Activated naive CD8-positive, alpha-beta T cell treated with anti-CD3 and anti-CD28 coated beads, Interleukin-2, amount 50 U/mL, for 16 hours (primary cell): ENCODE results near the gene ANKMY1.

Experiments
- DNase-seq: peaks from one replicate; pipeline ENCODE4 v3.0.0-alpha.2; 2020; ENCODE audit warnings: low read depth, low spot score

The ANKMY1 gene

DNA sequence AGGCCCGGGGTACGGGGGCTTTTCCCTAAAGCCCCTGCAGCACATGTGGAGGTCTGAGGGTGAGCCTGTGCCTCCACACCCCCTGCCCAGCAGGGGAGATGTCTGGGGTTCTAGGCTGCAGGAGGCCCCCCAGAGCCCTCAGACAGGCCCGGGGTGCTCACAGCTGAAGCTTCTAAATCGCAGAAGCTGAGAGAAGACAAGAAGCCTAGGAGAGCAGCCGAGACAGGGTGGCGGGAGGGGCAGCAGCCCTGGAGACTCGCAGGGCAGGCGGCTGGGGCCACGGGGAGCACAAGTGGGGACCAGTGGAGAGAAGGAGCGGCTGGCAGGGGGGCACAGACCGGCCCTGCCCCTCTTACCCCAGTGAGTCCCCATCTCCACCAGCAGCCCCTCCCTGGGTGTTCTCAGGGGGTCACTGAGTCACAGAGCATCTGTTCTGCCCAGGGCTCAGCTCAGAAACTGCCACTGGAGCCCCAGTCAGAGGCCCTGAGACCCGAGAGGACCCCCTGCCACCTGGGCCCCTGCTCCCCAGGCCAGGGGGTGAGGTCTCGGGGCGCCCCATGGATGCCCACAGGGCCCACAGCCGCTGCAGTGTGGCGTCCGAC is 96.2 kb downstream of the ANKMY1 start:
- DNase-seq = no peak

GRCh38 chr2:240460781-240461431 is 96.9 kb downstream of the ANKMY1 start:
- no peak for DNase-seq

GRCh38 chr2:240460253-240460711 is 97.5 kb downstream of the ANKMY1 start:
- no peak for DNase-seq

DNA sequence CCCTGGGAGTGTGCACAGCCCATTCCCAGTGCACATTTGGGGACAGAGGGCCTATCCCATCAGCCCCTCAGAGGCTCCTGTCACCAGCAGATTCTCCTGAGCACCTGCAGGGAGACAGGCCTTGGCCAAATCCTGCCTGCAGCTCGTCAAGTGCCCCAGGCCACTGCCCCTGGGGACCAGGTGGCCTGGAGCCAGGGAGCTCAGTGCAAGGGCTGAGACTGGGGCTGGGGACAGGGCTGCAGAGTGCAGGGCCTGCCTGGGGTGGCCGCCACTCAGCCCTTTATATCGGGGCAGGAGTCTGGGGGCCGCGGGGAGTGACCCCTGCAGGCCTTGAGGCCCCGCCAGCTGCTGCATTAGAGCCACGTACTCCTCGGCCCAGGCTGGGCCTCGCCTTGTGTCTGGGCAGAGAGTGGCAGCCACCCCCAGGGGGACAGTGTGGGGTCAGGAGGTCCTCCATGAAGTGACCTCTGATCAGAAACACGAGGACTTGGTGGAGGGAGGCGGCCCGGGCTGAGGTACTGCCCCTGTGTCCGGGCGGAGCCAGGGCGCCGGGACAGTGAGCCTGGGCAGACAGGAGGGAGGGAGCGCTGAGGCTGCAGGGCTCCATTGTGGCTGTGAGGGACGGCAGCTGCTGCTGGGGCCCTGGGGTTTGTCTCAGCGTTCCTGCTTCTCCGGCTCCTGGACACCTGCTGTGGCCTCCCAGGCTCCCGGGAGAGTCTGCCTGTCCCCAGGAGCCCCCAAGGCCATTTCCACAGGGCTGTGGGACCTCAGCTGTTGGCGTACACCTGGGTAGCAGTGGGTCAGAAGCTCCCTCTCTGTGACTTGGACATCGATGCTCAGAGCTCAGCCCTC is 98.2 kb downstream of the ANKMY1 start:
- no peak for DNase-seq

DNA sequence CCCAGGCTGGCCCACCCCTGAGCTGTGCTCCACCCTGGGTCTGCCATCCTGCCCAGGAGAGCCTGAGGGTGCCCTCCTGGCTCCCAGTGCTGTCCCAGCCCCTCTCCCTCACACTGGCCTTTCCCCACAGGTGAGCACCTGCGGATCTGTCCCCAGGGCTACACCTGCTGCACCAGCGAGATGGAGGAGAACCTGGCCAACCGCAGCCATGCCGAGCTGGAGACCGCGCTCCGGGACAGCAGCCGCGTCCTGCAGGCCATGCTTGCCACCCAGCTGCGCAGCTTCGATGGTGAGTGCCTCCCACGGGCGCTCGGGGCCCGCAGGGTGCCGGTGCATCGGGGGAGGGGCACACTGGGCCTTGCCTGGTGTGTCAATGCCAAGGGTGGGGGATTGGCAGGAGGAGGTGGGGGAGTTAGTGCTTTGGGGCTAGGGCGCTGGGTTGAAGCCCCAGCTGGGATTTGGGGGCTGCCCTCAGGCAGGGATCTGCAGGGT is 98.8 kb downstream of the ANKMY1 start:
- DNase-seq = no peak

DNA sequence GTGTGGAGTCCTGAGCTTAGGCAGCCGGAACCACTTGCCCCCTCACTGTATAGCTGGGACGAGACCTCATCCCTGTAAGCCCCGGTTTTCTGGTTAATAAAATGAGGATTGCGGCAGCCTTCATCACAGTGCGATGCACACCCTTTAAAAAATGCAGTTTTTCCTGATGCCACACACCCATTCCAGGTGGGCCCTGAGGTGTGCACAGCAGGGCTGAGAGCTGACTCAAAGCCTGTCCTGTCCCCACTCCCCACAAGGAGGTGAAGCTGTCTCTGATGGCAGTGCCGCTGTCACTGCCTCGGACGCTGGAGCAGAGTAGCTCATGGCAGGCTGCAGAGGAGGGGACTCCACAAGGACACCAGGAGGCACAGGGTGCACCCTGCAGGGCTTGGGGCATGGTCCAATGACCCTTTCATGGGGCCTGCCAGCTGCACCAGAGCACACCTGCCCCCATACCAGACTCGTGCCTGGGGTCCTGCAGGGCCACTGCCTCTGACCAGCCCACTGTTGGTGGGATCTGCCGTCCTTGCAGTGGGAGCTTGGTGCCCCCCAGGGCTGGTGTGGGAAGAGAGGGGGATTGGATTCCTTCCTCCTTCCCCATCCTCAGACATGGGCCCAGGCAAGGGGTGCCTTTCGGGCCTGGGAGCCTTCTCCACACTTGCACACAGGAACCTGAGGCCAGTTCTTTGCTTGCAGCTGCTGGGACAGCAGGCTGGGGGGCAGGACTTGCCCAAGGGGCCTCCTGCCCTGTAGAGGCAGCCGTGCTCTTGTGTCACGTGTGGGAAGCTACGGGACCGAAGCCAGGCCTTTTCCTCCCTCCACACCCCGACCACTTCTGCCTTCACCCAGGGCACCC is 99.5 kb downstream of the ANKMY1 start:
- no peak for DNase-seq

- DNase-seq = no peak
Measured at GRCh38 chr2:240457223-240458043, 100.4 kb downstream of the ANKMY1 start.

DNA sequence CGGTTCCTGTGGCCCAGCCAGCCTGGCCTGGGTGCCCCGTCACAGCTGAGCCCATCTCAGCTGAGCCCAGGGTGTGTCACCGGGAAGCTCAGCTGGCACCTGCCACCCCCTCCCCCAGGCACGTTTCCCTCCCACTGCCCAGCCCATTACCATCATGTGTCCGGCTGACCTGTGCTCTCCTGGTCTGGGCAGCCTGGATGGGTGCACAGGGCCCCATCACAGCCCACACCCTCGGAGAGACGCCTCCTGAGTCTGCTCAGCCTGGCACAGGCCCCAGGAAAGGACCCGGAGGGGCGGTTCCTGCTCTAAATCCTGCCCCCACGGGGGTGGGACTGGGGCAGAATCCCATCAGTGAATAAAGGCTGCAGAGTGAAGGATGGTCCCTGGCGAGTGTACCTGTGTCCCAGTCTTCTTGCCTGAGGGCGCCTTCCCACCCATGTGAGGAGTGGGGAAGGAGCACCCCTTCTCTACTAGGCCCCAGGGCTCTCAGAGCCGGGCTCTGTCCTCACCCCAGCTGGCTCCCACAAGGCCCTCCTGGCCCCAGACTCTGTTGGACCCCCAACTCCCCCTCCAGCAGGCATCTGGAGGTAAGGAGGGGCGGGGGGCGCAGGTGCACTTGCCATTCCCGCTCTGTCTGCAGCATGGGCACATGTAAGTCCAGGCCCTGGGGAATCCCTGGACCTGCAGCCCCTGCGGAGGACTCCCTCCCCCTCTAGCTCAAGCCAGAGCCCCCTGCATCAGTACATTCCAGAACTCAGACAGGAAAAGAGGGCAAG is 101.2 kb downstream of the ANKMY1 start:
- no peak for DNase-seq

- DNase-seq = no peak
Measured at GRCh38 chr2:240455647-240456446, 101.9 kb downstream of the ANKMY1 start.

GRCh38 chr2:240455272-240455646 is 102.5 kb downstream of the ANKMY1 start:
- no peak for DNase-seq

GRCh38 chr2:240454106-240454901 is 103.5 kb downstream of the ANKMY1 start:
- DNase-seq = no peak

DNA sequence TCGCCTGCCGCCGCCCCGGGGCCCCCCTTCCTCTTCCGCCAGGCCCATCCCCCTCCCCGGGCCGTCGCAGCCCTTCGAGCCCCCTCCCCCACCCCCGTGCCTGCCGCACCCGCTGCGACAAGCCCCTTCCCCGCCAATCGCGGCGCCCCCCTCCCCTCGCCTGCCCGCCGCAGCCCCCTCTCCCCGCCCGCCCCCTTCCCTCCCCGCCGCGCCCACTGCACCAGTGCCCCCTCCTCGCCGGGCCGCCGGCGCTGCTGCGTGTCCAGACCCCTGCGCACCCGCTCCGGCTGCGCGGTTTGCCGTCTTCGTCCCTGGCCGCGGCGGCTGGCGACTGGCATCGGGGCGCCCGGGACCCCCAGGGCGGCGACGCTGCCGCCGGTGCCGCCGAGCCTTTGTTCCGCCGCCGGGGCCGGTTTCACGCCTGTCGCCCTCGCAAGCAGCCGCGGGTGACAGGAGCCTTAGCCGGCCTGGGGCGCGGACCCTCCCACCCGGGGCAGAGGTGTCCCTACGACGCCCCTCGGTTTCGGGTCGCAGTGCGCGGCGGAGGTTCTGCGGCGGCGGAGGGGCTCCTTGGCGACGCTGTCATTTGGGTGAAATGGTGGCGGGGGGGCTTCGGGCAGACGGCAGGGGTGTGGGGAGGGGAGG is 104.2 kb downstream of the ANKMY1 start:
- DNase-seq = no peak

GRCh38 chr2:240452462-240453256 is 105.1 kb downstream of the ANKMY1 start:
- DNase-seq = no peak

DNA sequence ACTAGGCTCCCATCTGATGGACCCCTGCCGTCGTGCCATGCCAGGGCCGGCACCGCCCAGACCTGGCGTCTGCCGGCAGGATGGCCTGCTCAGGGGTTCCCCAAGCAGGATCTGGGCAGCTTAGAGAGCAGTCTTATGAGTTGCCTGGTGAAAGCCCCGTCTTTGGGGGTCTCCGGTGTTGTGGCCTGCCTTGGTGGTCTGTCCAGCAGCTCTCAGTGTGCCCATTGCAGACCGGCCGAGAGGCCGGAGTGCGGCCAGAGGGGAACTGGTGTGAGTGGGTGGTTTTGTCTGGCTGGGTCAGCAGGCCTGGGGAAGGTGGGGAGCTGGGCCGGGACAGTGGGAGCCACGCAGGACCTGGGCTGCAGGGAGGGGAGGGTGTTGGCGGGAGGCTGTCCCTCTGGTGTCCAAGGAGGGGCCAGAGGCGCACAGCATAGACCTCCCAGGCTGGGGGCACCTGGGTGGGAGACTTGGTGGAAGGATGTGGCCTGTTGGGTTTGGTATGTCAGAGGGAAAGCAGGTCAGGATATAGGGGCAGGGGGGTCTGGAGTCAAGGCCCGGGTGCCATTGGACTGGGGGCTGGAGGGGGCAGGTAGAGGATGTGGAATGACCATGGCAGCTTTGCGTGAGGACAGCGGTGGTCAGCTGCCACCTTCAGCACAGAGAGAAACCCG is 105.9 kb downstream of the ANKMY1 start:
- DNase-seq = no peak

- no peak for DNase-seq
Measured at GRCh38 chr2:240451108-240451611, 106.6 kb downstream of the ANKMY1 start.

DNA sequence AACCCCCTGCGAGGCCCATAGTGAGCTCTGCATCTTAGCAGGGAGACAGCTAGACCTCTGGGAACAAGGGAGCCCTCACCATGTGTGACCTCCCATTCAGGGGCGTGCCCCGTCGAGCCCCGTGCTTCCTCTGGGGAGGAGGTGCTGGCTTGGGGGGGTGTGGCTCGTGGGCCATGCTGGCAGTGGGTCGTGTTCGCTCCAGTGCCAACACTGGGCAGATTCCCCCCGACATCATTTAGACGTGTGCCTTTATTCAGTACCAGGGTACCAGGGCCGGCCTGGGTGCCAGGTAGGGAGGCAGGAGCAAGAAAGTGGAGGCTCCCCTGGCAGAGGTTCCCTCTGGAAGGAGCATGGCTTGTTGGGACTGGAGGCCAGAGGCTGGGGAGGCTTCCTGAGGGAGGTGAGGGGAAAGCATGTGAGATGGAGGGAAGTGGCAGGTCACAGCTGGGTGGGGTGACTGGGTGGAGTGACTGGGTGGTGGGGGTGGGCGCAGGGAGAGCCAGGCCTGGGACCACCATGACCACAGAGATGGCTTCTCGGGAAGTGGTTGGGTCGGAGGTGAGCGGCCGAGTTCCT is 107.2 kb downstream of the ANKMY1 start:
- DNase-seq = no peak
